CD4-positive, alpha-beta T cell treated with Interleukin-4 for 1 hour (primary cell): Measurements from ENCODE around the gene ABHD12B.
"Not testable (repeated sequence)": the region's sequence is repeated elsewhere in the genome, so short reads cannot be mapped to it uniquely, and the experiment has no call there.

ENCODE experiments used
- DNase-seq, 2 donors: peaks; one replicate each; pipeline ENCODE4 v3.0.0-alpha.2; 2020 to 2022

Gene ABHD12B

GRCh38 chr14:50897005-50897404 is 25.2 kb downstream of the ABHD12B start:
- not testable (repeated sequence) for DNase-seq

DNA sequence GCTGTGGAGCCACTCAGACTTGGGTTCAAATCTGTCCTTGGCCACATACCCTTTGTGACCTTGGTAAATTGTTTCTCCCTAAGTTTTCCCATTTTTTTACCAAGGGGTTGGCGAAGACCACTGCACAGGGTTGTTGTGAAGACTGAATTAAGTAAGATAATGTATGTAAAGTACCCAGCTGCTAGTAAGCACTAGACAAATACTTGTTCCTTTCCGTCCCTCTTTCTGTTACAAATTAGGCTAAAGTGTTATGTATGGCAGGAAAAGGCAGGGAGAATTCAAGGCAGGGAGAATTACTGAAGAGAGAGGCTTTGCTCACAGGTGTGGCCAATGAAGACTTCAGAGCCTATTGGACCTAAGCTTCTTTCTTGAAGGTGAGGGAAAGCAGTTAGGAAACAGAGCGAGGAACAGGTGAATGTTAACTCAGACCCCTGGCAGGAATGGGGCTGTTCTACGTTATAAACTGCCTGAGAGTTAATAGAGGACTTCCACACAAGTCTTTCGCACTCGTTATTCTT is 25.9 kb downstream of the ABHD12B start:
- DNase-seq: no peak

- DNase-seq: no peak
These were observed 29.5 kb downstream of the ABHD12B start for GRCh38 chr14:50901361-50901760.

GRCh38 chr14:50904719-50905118 is 32.9 kb downstream of the ABHD12B start:
- DNase-seq: no peak

- DNase-seq: no peak
These were observed 34.6 kb downstream of the ABHD12B start for GRCh38 chr14:50906326-50907065.

DNA sequence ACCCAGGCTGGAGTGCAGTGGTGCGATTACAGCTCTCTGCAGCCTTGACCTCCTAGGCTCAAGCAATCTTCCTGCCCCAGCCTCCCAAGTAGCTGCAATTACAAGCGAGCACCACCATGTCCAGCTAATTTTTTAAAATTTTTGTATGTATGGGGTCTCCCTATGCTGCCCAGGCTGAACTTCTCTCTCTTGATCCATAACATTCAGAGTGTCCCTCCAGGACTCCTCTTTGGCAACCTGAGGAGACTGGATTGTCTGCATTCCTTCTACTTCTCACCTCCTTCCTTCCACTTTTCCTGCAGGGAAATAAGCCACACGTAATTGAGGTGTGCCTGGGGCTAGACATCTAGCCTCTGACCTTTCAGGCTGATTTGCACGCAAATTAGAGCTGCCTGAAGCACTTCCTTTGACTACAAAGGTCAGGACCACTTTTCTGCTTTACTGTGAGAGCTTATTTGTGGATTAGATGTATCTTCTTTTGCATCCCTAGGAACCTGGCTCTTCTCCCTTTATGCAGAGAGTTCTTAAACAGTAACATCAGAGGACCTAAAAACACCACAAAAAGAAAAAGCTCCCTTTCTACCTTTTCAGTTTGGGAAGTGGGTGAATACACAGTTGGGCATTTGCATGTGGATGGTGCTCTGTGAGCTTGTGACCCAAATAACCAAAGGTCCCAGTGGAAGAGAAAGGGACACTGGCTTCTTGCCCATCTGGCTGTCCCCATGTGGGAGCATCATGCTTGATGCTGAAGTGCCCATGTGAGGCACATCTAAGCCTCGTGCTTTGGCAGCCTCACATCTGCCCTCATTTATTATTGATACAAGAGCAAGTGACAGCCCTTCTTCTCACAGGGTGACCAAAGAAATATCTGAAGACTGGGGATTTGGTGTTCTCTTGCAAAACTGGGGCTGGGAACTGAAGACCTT is 38.9 kb downstream of the ABHD12B start:
- DNase-seq: no peak

- DNase-seq: no peak
These were observed 45.6 kb downstream of the ABHD12B start for GRCh38 chr14:50917449-50917848.

GRCh38 chr14:50919524-50919923 is 47.7 kb downstream of the ABHD12B start:
- DNase-seq: not testable (repeated sequence)

- no peak for DNase-seq
These were observed 48.8 kb downstream of the ABHD12B start for GRCh38 chr14:50920482-50921230.

DNA sequence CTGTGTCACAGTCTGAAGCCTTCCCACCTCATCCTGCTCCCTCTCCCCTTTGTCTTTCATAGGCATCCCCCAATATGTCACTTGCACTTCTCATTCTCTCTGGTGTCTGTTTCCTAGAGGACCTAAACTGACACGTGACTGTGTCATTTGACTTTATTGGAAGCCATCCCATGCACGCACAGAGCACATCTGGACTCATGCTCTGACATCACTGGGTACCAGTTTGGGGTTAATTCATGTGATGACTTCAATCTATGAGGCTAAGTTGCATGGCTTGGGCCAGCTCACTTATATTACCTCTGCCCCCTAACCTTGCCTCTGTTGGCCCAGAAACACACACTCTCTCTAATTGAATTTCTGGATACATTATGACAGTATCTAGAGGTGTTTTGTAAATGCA is 51.0 kb downstream of the ABHD12B start:
- DNase-seq: no peak

DNA sequence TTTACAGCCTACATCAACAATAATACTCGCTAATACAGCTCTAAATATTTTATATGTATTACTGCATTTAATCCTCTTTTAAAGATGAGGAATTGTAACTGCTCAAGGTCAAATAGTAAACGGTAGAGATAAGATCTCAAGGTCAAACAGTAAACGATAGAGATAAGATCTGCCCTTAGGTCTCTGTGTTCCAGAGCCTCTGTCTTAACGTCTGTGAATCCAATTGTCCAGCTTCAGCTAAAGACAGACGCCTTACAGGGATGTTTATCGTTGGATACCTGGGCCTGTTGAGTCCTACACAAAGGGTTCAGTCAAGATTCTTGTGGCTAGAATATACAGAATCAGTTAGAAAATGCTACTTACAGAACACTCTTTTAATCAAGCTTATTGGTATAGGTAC is 52.4 kb downstream of the ABHD12B start:
- no peak for DNase-seq

- no peak for DNase-seq
These were observed 53.0 kb downstream of the ABHD12B start for GRCh38 chr14:50924843-50925242.

GRCh38 chr14:50926851-50927386 is 55.1 kb downstream of the ABHD12B start:
- DNase-seq: peak in 1 of 2 donors; percentile 33

- DNase-seq: peak in 1 of 2 donors; percentile 58
These were observed 56.3 kb downstream of the ABHD12B start for GRCh38 chr14:50928002-50928635.

GRCh38 chr14:50929506-50929905 is 57.7 kb downstream of the ABHD12B start:
- no peak for DNase-seq

DNA sequence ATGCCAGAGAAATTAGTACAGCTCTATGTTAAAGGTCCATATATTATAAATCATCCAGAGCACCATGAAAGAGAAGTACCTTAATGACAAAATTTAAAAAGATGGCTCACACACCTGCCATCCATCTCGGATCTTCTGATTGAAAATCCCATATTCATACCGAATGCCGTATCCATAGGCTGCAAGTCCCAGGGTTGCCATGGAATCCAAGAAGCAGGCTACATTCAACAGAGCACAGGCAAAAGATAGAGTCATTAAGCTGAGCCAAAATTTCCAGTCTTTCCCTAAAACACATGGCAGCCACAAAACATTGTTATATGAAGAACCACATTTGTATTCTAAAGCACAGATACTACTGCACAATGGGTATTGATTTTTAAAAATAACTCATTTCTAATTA is 59.7 kb downstream of the ABHD12B start:
- DNase-seq: no peak

DNA sequence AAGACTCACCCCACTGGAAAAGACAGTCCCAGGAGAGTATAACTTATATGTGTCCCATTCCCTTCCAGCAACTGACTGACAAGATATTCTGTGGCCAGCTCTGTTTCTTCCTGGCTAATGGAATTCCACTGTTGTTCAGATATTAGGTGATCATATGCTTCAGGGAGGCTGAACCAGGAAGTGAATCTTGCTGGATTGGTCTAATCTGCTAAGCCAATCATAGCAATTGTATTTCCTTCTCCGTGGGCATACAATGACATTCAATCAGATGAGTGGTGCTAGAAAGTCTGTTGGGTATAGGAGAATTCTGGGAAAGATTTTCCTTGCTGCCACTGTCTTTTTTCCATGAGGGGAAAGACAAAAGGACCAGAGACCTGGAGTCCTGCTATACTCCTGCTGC is 60.3 kb downstream of the ABHD12B start:
- no peak for DNase-seq

DNA sequence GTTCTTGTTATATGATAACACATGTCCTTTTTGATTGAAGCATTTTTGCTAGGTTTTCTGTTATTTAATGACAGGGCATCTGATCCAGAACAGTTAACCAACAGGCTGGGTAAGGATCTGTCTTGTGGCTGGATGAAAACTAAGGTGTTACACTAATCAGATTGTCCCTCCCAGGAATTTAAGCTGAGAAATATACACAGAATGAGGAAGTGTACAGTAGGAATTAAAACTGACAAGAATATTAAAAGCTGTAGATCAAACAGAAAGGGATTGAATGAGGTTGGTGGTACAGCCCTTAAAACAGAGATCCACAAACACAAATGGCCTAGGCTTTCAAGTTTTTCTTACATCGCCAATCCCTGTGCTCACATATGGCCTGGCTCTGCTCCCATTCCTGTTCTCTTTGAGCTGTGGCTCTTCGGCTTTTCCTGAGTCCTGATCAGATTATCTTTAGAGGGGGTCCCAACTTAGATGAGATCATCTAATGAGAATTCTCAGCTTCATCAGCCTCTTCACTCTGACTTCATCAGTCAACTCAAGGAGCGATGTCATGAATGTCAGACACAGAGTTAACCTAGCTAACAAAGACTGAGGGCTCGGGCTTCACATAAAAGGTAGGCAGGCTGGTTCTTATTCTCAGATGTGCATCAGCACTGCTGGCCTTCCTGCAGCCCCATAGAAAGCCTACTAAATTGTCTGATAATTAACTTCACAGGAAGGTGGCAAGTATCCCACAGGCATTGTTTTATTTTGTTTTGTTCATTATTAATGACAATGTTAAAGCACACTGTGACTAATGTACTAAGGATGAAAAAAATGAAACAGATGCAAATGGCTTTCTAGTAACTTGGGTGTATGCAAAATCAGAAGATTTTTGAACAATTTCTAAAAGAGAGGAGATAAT is 61.0 kb downstream of the ABHD12B start:
- no peak for DNase-seq

- DNase-seq: no peak
These were observed 63.5 kb downstream of the ABHD12B start for GRCh38 chr14:50935126-50936015.

DNA sequence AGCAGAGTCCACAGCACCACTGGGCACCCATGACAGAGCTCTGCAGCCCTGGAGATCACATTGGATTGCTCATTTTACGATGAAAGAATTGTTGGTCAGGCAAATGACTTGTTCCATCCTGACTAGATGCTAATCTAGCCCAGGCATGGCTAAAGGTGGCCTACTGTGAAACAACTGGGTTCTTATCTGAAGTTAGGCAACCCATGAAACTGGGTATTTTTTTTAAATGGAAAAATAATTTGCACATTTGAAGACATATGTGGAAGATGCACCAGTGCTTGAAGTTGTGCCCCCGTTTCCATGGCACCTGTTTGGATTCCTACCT is 64.1 kb downstream of the ABHD12B start:
- no peak for DNase-seq
